AG10803 (cell line): ENCODE measurements around the gene BABAM2.
A peak's percentile ranks its signal among the peaks of the same experiment; 100 is the strongest.
"Not testable (repeated sequence)": the region's sequence is repeated elsewhere in the genome, so short reads cannot be mapped to it uniquely, and the experiment has no call there.

Source experiments
- DNase-seq: peaks from one replicate; pipeline ENCODE4 v3.0.0; 2010; ENCODE audit warnings: low read depth
- H3K4me3 ChIP-seq: 2 replicates; pipeline ENCODE4 v1.5.1; 2011; ENCODE audit warnings: mild to moderate bottlenecking, low read length, control low read depth
- CTCF ChIP-seq: conservative IDR thresholded peaks from 2 replicates; pipeline ENCODE4 v1.5.1; 2011; ENCODE audit warnings: mild to moderate bottlenecking, low read length, control low read depth, inconsistent platforms

Gene BABAM2

DNA sequence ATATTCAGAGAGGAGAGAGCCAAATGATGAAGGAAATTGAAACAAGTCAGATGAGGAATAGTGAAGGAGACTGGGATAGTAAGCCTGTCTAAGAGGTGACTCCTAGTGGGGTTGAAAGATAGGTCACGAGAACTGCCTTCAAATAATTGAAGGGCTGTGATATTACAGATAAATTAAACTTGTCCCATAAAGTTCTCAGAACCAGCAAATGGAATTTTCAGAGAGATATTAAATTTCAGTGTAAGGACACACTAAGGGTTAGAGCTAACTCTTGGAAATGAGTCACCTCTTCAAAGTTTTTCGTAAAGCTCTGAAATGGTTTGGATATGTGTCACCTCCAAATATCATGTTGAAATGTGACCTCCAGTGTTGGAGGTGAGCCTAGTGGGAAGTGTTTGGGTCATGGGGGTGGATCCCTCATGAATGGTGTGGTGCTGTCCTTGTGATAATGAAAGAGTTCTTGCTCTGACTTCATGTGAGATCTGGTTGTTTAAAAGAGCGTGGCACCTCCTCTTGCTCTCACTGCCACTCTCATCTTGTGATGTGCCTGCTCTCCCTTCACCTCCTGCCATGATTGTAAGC lies 87.3 kb downstream of the BABAM2 start:
- no peak overlapping the region; the same call in 1 of the 2 replicates for H3K4me3 ChIP-seq
- DNase-seq, result peak; percentile 92
- TF ChIP-seq CTCF, result no peak

GRCh38 chr2:27978761-27979160 lies 88.2 kb downstream of the BABAM2 start:
- DNase-seq, H3K4me3 ChIP-seq: not testable (repeated sequence)

GRCh38 chr2:27980242-27980641 lies 89.7 kb downstream of the BABAM2 start:
- no peak for TF ChIP-seq CTCF
- H3K4me3 ChIP-seq, result no peak overlapping the region
- no peak for DNase-seq

GRCh38 chr2:27984153-27984552 lies 93.6 kb downstream of the BABAM2 start:
- DNase-seq, result no peak
- H3K4me3 ChIP-seq, result no peak overlapping the region
- no peak for TF ChIP-seq CTCF

GRCh38 chr2:27988306-27988705 lies 97.8 kb downstream of the BABAM2 start:
- no peak for TF ChIP-seq CTCF
- no peak overlapping the region for H3K4me3 ChIP-seq

GRCh38 chr2:27988718-27989117 lies 98.2 kb downstream of the BABAM2 start:
- H3K4me3 ChIP-seq, result no peak overlapping the region
- no peak for TF ChIP-seq CTCF
- DNase-seq, result no peak

More at GRCh38 chr2:27988306-27988705, 97.8 kb downstream of the BABAM2 start:
- DNase-seq, result no peak

DNA sequence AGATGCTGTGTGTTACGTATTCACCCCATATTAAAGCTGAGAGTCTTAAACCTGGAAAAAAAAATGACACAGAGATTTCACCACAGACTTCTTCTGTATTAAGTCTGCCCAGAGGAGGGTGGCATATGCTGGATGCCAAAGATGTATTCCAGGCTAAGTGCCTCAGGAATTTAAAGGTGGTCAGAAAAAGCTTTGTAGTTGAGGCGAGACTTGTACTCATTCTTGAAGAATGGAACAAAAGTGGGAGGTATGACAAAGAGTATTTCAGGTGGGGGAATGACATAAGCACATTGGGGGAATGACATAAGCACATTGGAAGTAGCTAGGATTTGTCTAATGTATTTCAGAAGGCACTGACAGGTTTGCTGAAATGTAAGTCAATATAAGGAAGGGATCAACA lies 98.6 kb downstream of the BABAM2 start:
- no peak overlapping the region for H3K4me3 ChIP-seq
- TF ChIP-seq CTCF, result no peak
- no peak for DNase-seq
